Endothelial cell of umbilical vein (primary cell): ENCODE measurements around the gene AUTS2. TPM values are rescaled to one million over a fixed set of nuclear protein-coding genes. Genes with fewer than 3 reads are reported as not detected.

Experiments used
- BruUV-seq: library from RNA; stranded (reverse); fragments of 400-500 nt; replicated peaks from 2 replicates; lab custom pipeline; 2021; lab: Mats Ljungman, UMichigan
- CTCF ChIA-PET: fragments of 300-600, 350-600 bp; sonication (Branson Sonifier 250); formaldehyde crosslinking; loops from one replicate; lab custom pipeline; 2021; ENCODE audit warnings: antibody characterized with exemption, inconsistent platforms; lab: Charles Lee
- POLR2A ChIA-PET: fragments of 300-600, 350-600 bp; sonication (Branson Sonifier 250); formaldehyde crosslinking; loops from one replicate; lab custom pipeline; 2021; ENCODE audit warnings: antibody characterized with exemption, inconsistent platforms; lab: Charles Lee
- DNase-seq: peaks from one replicate; pipeline ENCODE4 v3.0.0-alpha.2; 2011; ENCODE audit warnings: low read depth, low spot score
- FAIRE-seq: peaks from 2 replicates; lab custom pipeline; 2011; peaks lifted over from hg19 to GRCh38; lab: Jason Lieb, UNC
- H2AFZ ChIP-seq: 2 replicates; pipeline ENCODE4 v1.6.0; 2012; ENCODE audit warnings: low read depth, low read length, control low read depth, inconsistent platforms
- H3K27ac ChIP-seq: 2 replicates; pipeline ENCODE4 v1.5.1; 2011; ENCODE audit warnings: low read depth, mild to moderate bottlenecking, control low read depth, low read length, moderate library complexity; ENCODE audit not compliant: insufficient read depth
- H3K27me3 ChIP-seq, 2 experiments: 2 replicates each; pipeline versions ENCODE4 v1.6.0 to v1.6.1; 2011; ENCODE audit warnings: low read length in 2 of 2, mixed read lengths in 1 of 2; ENCODE audit not compliant: control insufficient read depth in 2 of 2, insufficient read depth in 2 of 2
- H3K36me3 ChIP-seq, 2 experiments: 2 replicates in 1 of 2; 3 replicates in 1 of 2; pipeline ENCODE4 v1.5.1; 2011; ENCODE audit warnings: low read length in 2 of 2, mild to moderate bottlenecking in 1 of 2, moderate library complexity in 1 of 2; ENCODE audit not compliant: control insufficient read depth in 2 of 2, insufficient read depth in 2 of 2; ENCODE audit errors: extremely low read depth in 1 of 2
- H3K4me1 ChIP-seq: 3 replicates; pipeline ENCODE4 v1.5.1; 2011; ENCODE audit warnings: mild to moderate bottlenecking, low read length; ENCODE audit not compliant: control insufficient read depth, insufficient read depth; ENCODE audit errors: extremely low read depth
- H3K4me2 ChIP-seq: 2 replicates; pipeline ENCODE4 v1.6.1; 2011; ENCODE audit warnings: low read length, control low read depth, mixed read lengths; ENCODE audit not compliant: insufficient read depth
- H3K4me3 ChIP-seq, 3 experiments: fragments of 200-600 bp in 1 of 3; sonication (generic), shearing (Covaris generic) in 1 of 3; replicated peaks in 1 of 3; 2 replicates each; pipeline ENCODE4 v1.5.1; 2011 to 2016; ENCODE audit warnings: control low read depth in 3 of 3, low read length in 3 of 3, mild to moderate bottlenecking in 2 of 3, inconsistent platforms in 1 of 3, low read depth in 1 of 3, moderate library complexity in 1 of 3; ENCODE audit not compliant: insufficient read depth in 1 of 3
- H3K79me2 ChIP-seq: 2 replicates; pipeline ENCODE4 v1.6.0; 2012; ENCODE audit warnings: low read length, inconsistent platforms; ENCODE audit not compliant: control insufficient read depth, insufficient read depth
- H3K9ac ChIP-seq: replicated peaks from 2 replicates; pipeline ENCODE3; 2011; ENCODE audit warnings: low read length, control low read depth; ENCODE audit not compliant: insufficient read depth; ENCODE audit errors: extremely low read depth
- H3K9me1 ChIP-seq: replicated peaks from 3 replicates; pipeline ENCODE4 v1.6.0; 2011; ENCODE audit warnings: mild to moderate bottlenecking, low read length; ENCODE audit not compliant: control insufficient read depth, insufficient read depth; ENCODE audit errors: extremely low read depth
- H3K9me3 ChIP-seq: replicated peaks from 2 replicates; pipeline ENCODE4 v1.5.1; 2012; ENCODE audit warnings: low read length, inconsistent platforms; ENCODE audit not compliant: control insufficient read depth, insufficient read depth
- H4K20me1 ChIP-seq: replicated peaks from 2 replicates; pipeline ENCODE3; 2011; ENCODE audit warnings: mild to moderate bottlenecking, low read length; ENCODE audit not compliant: control insufficient read depth, insufficient read depth; ENCODE audit errors: extremely low read depth
- CTCF ChIP-seq, 2 donors: IDR thresholded peaks; 1 replicate in 1 of 2; 2 replicates in 1 of 2; pipeline ENCODE4 v1.5.1; 2011; ENCODE audit warnings: low read length in 2 of 2, mild to moderate bottlenecking in 2 of 2, moderate library complexity in 2 of 2, control low read depth in 1 of 2, inconsistent platforms in 1 of 2, low read depth in 1 of 2; ENCODE audit not compliant: insufficient read depth in 1 of 2; ENCODE audit errors: extremely low read depth in 1 of 2
- EZH2 ChIP-seq: IDR thresholded peaks from 2 replicates; pipeline ENCODE4 v1.6.1; 2012; ENCODE audit warnings: borderline replicate concordance, low read depth, mild to moderate bottlenecking, moderate library complexity, low read length, inconsistent platforms; ENCODE audit not compliant: severe bottlenecking
- FOS ChIP-seq: IDR thresholded peaks from 2 replicates; pipeline ENCODE4 v1.6.1; 2011; ENCODE audit warnings: mild to moderate bottlenecking, low read length, moderate library complexity, borderline replicate concordance; ENCODE audit not compliant: insufficient read depth
- GATA2 ChIP-seq: IDR thresholded peaks from 2 replicates; pipeline ENCODE4 v1.7.0; 2011; ENCODE audit warnings: low read depth, mild to moderate bottlenecking, moderate library complexity, mixed read lengths, low read length; ENCODE audit not compliant: insufficient read length, insufficient read depth
- JUN ChIP-seq: IDR thresholded peaks from 2 replicates; pipeline ENCODE4 v1.6.1; 2011; ENCODE audit warnings: borderline replicate concordance, low read depth; ENCODE audit not compliant: insufficient read length, insufficient read depth
- MAX ChIP-seq: IDR thresholded peaks from 2 replicates; pipeline ENCODE4 v1.6.1; 2011; ENCODE audit not compliant: insufficient read depth, insufficient read length
- MYC ChIP-seq: IDR thresholded peaks from one replicate; pipeline ENCODE4 v1.6.1; 2011; ENCODE audit warnings: mild to moderate bottlenecking, low read depth, low read length
- POLR2A ChIP-seq: IDR thresholded peaks from 2 replicates; pipeline ENCODE4 v1.6.1; 2012; ENCODE audit warnings: low read depth, mild to moderate bottlenecking, control low read depth, low read length
- POLR2AphosphoS5 ChIP-seq: IDR thresholded peaks from 2 replicates; pipeline ENCODE4 v1.6.1; 2012; ENCODE audit warnings: low read depth, mild to moderate bottlenecking, control low read depth, low read length, moderate library complexity; ENCODE audit not compliant: insufficient read depth
- dilution Hi-C: fragments of 300-500 bp; cut with MboI; formaldehyde crosslinking; loops from one replicate; pipeline ENCODE4 v1.15.0; 2019; ENCODE audit warnings: low sequenced_read_pairs; ENCODE audit not compliant: extremely low pct_ligation_motif_present
- intact Hi-C: fragments of 100-400 bp; cut with micrococcal nuclease; formaldehyde crosslinking; loops from one replicate; pipeline ENCODE4 v1.10.0; 2022
- polyA plus RNA-seq, 4 experiments: library from polyadenylated mRNA; depleted of rRNA in 3 of 4; stranded (reverse) in 3 of 4; unstranded in 1 of 4; fragments of >200 nt; gene quantifications; 2 replicates each; pipeline versions ENCODE4 v1.2.1 to v1.2.3, GENCODE V29; 2011 to 2012; ENCODE audit warnings: missing spikeins in 1 of 4
- total RNA-seq: library from RNA; stranded (reverse); gene quantifications from 2 replicates; pipeline ENCODE4 v1.2.3, GENCODE V29; 2021

The AUTS2 gene
- total and polyA plus RNA-seq, 2 donors (not counting 3 experiments of a cell fraction or from before 2014, with no cell fraction given) = 0.59 to 8.0 TPM

DNA sequence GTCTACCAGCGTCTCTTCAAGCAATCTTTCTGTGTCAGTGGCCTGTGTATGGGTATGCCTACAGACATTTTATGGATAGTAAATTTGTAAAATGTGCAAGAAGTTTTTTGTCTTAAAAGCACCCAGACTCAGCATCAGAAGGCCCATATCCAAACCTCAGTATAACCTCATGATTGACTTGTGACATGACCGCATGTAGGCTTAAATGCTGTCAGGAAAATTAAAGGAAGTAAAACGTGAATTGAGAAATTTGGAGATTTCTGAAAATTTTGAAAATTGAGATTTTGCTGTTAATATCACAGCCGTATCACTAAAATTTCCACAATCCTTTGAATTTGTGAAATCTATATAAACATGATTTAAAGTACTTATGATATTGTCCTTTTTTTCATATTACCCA lies 410.2 kb downstream of the AUTS2 start:
- CTCF ChIA-PET = no interaction called here
- H4K20me1 ChIP-seq = no peaks in the 10 kb centered on the region
- dilution Hi-C loops = no loop called here
- H3K36me3 ChIP-seq = no peaks in the 10 kb centered on the region
- H3K27ac ChIP-seq = no peak overlapping the region
- H3K9ac ChIP-seq = no peak overlapping the region
- H3K4me2 ChIP-seq = no peak overlapping the region
- H3K79me2 ChIP-seq = no peaks in the 10 kb centered on the region
- no peak overlapping the region for H3K4me3 ChIP-seq
- no peaks in the 10 kb centered on the region for H3K4me1 ChIP-seq
- no peak overlapping the region for H2AFZ ChIP-seq
- POLR2A ChIA-PET = no interaction called here
- DNase-seq = no peak
- H3K27me3 ChIP-seq = no peaks in the 10 kb centered on the region
- TF ChIP-seq FOS = no peak
- TF ChIP-seq EZH2 = no peak
- TF ChIP-seq MAX = no peak
- TF ChIP-seq POLR2AphosphoS5 = no peak
- no peak for TF ChIP-seq MYC
- no peak for TF ChIP-seq CTCF (IDR thresholded peaks at IDR 0.05; ENCODE audit: extremely low read depth in 1 of 2, insufficient read depth in 1 of 2, low read depth in 1 of 2, low read length in 2 of 2)
- TF ChIP-seq GATA2 = no peak
- TF ChIP-seq POLR2A = no peak
- no peak for TF ChIP-seq JUN
- BruUV-seq = no TSS peak
- intact Hi-C loops = no loop called here
- H3K9me1 ChIP-seq = no peaks in the 10 kb centered on the region
- no peaks in the 10 kb centered on the region for H3K9me3 ChIP-seq
- no peak for FAIRE-seq
